Gastrocnemius medialis (tissue), 4 donors: ENCODE measurements around the gene CHI3L1.

Source experiments
- POLR2A ChIP-seq, 2 donors: fragments of 450-650 bp; IDR thresholded peaks; one replicate each; pipeline ENCODE4 v1.6.1; 2017; ENCODE audit warnings: antibody characterized with exemption in 2 of 2, mild to moderate bottlenecking in 2 of 2, moderate library complexity in 2 of 2
- TF ChIP-seq, protein P1 (sequence below), 5 experiments: fragments of 450-650 bp in 3 of 5; fragments of 200-600 bp in 2 of 5; sonication (generic) in 2 of 5; IDR thresholded peaks in 4 of 5; conservative IDR thresholded peaks in 1 of 5; 1 replicate in 4 of 5; 2 replicates in 1 of 5; pipeline ENCODE4 v1.5.1; 2016 to 2019; ENCODE audit warnings: antibody characterized with exemption in 5 of 5, mild to moderate bottlenecking in 3 of 5, moderate library complexity in 3 of 5

- TF ChIP-seq POLR2A (IDR thresholded peaks at IDR 0.05): no peak
- TF ChIP-seq, protein P1, sequence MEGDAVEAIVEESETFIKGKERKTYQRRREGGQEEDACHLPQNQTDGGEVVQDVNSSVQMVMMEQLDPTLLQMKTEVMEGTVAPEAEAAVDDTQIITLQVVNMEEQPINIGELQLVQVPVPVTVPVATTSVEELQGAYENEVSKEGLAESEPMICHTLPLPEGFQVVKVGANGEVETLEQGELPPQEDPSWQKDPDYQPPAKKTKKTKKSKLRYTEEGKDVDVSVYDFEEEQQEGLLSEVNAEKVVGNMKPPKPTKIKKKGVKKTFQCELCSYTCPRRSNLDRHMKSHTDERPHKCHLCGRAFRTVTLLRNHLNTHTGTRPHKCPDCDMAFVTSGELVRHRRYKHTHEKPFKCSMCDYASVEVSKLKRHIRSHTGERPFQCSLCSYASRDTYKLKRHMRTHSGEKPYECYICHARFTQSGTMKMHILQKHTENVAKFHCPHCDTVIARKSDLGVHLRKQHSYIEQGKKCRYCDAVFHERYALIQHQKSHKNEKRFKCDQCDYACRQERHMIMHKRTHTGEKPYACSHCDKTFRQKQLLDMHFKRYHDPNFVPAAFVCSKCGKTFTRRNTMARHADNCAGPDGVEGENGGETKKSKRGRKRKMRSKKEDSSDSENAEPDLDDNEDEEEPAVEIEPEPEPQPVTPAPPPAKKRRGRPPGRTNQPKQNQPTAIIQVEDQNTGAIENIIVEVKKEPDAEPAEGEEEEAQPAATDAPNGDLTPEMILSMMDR (IDR thresholded peaks at IDR 0.05 in 4 of 5, conservative IDR thresholded peaks at IDR 0.05 in 1 of 5): no peak
Measured at GRCh38 chr1:203143641-203144040, 42.9 kb downstream of the CHI3L1 start.
